GM12878 (cell line): ENCODE data around the gene NEURL3. TPM values are rescaled to one million over a fixed set of nuclear protein-coding genes. Genes with fewer than 3 reads are reported as not detected.

Source experiments
- ASH2L ChIP-seq: fragments of 300-600, 200-600 bp; sonication (generic); IDR thresholded peaks from 2 replicates; pipeline ENCODE4 v1.6.1; 2017; ENCODE audit warnings: low read depth, mild to moderate bottlenecking, borderline replicate concordance
- BACH1 ChIP-seq: fragments of 450-650 bp; IDR thresholded peaks from 2 replicates; pipeline ENCODE4 v1.6.1; 2017; ENCODE audit warnings: mild to moderate bottlenecking, borderline replicate concordance
- CBFB ChIP-seq: IDR thresholded peaks from 2 replicates; pipeline ENCODE4 v1.6.1; 2016; ENCODE audit warnings: antibody characterized with exemption, low read depth
- CHD2 ChIP-seq: IDR thresholded peaks from 2 replicates; pipeline ENCODE4 v1.6.1; 2011; ENCODE audit warnings: low read depth, low read length, improper control_type of control experiment, borderline replicate concordance
- CHD4 ChIP-seq: fragments of 200-600 bp; sonication (generic); IDR thresholded peaks from 2 replicates; pipeline ENCODE4 v1.6.1; 2016; ENCODE audit warnings: mild to moderate bottlenecking
- EED ChIP-seq: sonication (generic); IDR thresholded peaks from 2 replicates; pipeline ENCODE4 v1.6.1; 2016; ENCODE audit warnings: antibody characterized with exemption, low read depth
- EZH2 ChIP-seq: IDR thresholded peaks from 2 replicates; pipeline ENCODE4 v1.6.1; 2012; ENCODE audit warnings: low read depth, mild to moderate bottlenecking, control low read depth, inconsistent platforms, low read length, borderline replicate concordance; ENCODE audit not compliant: control insufficient read depth
- IKZF1 ChIP-seq: fragments of 450-650 bp; conservative IDR thresholded peaks from 2 replicates; pipeline ENCODE4 v1.6.1; 2017; ENCODE audit warnings: antibody characterized with exemption, mild to moderate bottlenecking
- KDM1A ChIP-seq: fragments of 200-600 bp; sonication (generic); IDR thresholded peaks from 2 replicates; pipeline ENCODE4 v1.6.1; 2016; ENCODE audit warnings: borderline replicate concordance
- MEF2B ChIP-seq: fragments of 450-650 bp; IDR thresholded peaks from 2 replicates; pipeline ENCODE4 v1.6.1; 2018; ENCODE audit warnings: mild to moderate bottlenecking, moderate library complexity; ENCODE audit not compliant: partially characterized antibody, poor library complexity, severe bottlenecking
- NR2C1 ChIP-seq: fragments of 450-650 bp; IDR thresholded peaks from 2 replicates; pipeline ENCODE4 v1.6.1; 2017; ENCODE audit warnings: antibody characterized with exemption, mild to moderate bottlenecking, moderate library complexity
- PAX5 ChIP-seq: IDR thresholded peaks from 2 replicates; pipeline ENCODE4 v1.6.1; 2011; ENCODE audit warnings: low read depth, low read length, borderline replicate concordance
- PBX3 ChIP-seq: IDR thresholded peaks from 2 replicates; pipeline ENCODE4 v1.6.1; 2011; ENCODE audit warnings: mild to moderate bottlenecking, low read depth, low read length, moderate library complexity; ENCODE audit not compliant: insufficient replicate concordance
- RBBP5 ChIP-seq: fragments of 200-600 bp; sonication (generic); conservative IDR thresholded peaks from 2 replicates; pipeline ENCODE4 v1.6.1; 2016
- RELA ChIP-seq: fragments of 450-650 bp; IDR thresholded peaks from 2 replicates; pipeline ENCODE4 v1.8.0; 2014; ENCODE audit warnings: borderline replicate concordance; ENCODE audit not compliant: partially characterized antibody
- STAT3 ChIP-seq: IDR thresholded peaks from 2 replicates; pipeline ENCODE4 v1.6.1; 2011; ENCODE audit warnings: low read depth, low read length, improper control_type of control experiment
- USF1 ChIP-seq: IDR thresholded peaks from 2 replicates; pipeline ENCODE4 v1.6.1; 2011; ENCODE audit warnings: borderline replicate concordance, low read depth, mild to moderate bottlenecking, moderate library complexity, mixed read lengths, low read length; ENCODE audit not compliant: insufficient read depth; ENCODE audit errors: extremely low read length
- YY1 ChIP-seq: IDR thresholded peaks from 2 replicates; pipeline ENCODE4 v1.6.1; 2011; ENCODE audit warnings: low read depth, mild to moderate bottlenecking, low read length
- ZNF207 ChIP-seq: fragments of 450-650 bp; IDR thresholded peaks from 2 replicates; pipeline ENCODE4 v1.6.1; 2014; ENCODE audit warnings: antibody characterized with exemption, mild to moderate bottlenecking, borderline replicate concordance
- polyA plus RNA-seq, 11 experiments: library from polyadenylated mRNA; depleted of rRNA in 4 of 11; unstranded in 6 of 11; stranded (reverse) in 5 of 11; fragments of >200 nt; fragmentation: Nextera tagmentation in 4 of 11; fragmentation: Illumina TruSeq in 1 of 11; extraction: Ambion mirVana in 4 of 11; extraction: Trizol in 1 of 11; gene quantifications; 1 replicate in 1 of 11; 2 replicates in 10 of 11; pipeline versions ENCODE4 v1.2.1 to v1.2.3, GENCODE V29; 2011 to 2016; ENCODE audit warnings: inconsistent platforms in 2 of 11, missing spikeins in 2 of 11, low read depth in 1 of 11
- total RNA-seq, 4 experiments: library from RNA; depleted of rRNA in 3 of 4; stranded (reverse); fragments of >200 nt in 3 of 4; fragmentation: Illumina TruSeq in 1 of 4; extraction: Trizol in 1 of 4; gene quantifications; 2 replicates each; pipeline versions ENCODE4 v1.2.1 to v1.2.3, GENCODE V29; 2013 to 2021
- TF ChIP-seq, protein P1 (sequence below): fragments of 450-650 bp; IDR thresholded peaks from 2 replicates; pipeline ENCODE4 v1.6.1; 2016; ENCODE audit warnings: mild to moderate bottlenecking
- TF ChIP-seq, protein P2 (sequence below): fragments of 450-650 bp; IDR thresholded peaks from 2 replicates; pipeline ENCODE4 v1.6.1; 2017; ENCODE audit warnings: mild to moderate bottlenecking, moderate library complexity

NEURL3 gene
- total and polyA plus RNA-seq, 10 of the 15 experiments (the other 5 are each of a cell fraction or from before 2014, with no cell fraction given), result 0.03 to 6.3 (median 0.47) TPM

DNA sequence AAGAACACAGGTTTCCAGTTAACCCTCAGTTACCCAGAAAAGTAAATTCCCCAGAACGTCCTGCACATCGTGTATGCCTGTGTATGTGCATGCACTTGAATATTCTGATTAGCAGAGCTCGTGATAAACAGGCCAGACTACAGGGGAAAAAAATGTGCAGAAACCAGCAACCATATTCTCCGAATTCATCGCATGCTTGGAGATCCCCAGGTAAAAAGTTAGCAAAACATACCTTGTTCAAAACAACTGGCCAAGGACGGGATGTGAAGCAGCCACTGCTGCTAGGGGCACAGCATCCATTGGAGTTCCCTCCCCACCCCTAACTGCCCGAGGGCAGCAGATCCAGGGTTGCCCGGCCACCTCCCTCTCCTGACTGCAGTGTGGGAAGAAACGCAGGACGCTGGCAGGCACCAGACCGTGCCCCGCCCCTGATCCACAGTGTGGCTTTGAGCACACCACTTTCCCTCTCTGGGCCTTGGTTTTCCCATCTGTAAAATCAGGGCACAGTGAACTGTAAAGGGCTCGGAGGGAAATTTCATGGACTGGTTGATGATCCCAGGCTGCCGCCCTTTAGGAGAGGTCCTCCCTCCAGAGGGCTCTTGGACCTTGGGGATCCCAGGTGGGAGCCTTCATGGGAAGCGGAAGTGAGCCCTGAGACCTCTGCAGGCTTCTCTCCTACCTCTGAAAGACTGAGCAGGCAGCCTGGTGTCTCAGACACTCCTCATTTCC is 19.5 kb upstream of the NEURL3 start (continued):
- TF ChIP-seq NR2C1 (no peak), RBBP5 (no peak), CBFB (no peak), EED (peak; percentile 80), PAX5 (0 out of 2 replicates have a peak, but pooled peaks have one; percentile 14), CHD2 (no peak), RELA (no peak), BACH1 (no peak), IKZF1 (peak; percentile 43; the same call in 1 of the 2 replicates), STAT3 (peak; percentile 74; the same call in 1 of the 2 replicates), PBX3 (no peak), CHD4 (no peak), KDM1A (no peak), ZNF207 (no peak), YY1 (no peak), MEF2B (peak; percentile 50), USF1 (no peak), ASH2L (no peak), EZH2 (no peak)
- TF ChIP-seq, protein P1, sequence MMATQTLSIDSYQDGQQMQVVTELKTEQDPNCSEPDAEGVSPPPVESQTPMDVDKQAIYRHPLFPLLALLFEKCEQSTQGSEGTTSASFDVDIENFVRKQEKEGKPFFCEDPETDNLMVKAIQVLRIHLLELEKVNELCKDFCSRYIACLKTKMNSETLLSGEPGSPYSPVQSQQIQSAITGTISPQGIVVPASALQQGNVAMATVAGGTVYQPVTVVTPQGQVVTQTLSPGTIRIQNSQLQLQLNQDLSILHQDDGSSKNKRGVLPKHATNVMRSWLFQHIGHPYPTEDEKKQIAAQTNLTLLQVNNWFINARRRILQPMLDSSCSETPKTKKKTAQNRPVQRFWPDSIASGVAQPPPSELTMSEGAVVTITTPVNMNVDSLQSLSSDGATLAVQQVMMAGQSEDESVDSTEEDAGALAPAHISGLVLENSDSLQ, result no peak
- TF ChIP-seq, protein P2, sequence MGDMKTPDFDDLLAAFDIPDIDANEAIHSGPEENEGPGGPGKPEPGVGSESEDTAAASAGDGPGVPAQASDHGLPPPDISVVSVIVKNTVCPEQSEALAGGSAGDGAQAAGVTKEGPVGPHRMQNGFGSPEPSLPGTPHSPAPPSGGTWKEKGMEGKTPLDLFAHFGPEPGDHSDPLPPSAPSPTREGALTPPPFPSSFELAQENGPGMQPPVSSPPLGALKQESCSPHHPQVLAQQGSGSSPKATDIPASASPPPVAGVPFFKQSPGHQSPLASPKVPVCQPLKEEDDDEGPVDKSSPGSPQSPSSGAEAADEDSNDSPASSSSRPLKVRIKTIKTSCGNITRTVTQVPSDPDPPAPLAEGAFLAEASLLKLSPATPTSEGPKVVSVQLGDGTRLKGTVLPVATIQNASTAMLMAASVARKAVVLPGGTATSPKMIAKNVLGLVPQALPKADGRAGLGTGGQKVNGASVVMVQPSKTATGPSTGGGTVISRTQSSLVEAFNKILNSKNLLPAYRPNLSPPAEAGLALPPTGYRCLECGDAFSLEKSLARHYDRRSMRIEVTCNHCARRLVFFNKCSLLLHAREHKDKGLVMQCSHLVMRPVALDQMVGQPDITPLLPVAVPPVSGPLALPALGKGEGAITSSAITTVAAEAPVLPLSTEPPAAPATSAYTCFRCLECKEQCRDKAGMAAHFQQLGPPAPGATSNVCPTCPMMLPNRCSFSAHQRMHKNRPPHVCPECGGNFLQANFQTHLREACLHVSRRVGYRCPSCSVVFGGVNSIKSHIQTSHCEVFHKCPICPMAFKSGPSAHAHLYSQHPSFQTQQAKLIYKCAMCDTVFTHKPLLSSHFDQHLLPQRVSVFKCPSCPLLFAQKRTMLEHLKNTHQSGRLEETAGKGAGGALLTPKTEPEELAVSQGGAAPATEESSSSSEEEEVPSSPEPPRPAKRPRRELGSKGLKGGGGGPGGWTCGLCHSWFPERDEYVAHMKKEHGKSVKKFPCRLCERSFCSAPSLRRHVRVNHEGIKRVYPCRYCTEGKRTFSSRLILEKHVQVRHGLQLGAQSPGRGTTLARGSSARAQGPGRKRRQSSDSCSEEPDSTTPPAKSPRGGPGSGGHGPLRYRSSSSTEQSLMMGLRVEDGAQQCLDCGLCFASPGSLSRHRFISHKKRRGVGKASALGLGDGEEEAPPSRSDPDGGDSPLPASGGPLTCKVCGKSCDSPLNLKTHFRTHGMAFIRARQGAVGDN, result peak; percentile 29; the same call in 1 of the 2 replicates
